HUES48 (cell line): ENCODE data around the gene TNK2.
"Not testable (repeated sequence)": the region's sequence is repeated elsewhere in the genome, so short reads cannot be mapped to it uniquely, and the experiment has no call there.

ENCODE experiments used
- H3K27ac ChIP-seq: one replicate; pipeline ENCODE4 v1.7.0; 2013; ENCODE audit warnings: low read depth, low read length, inconsistent platforms
- H3K27me3 ChIP-seq: 2 replicates; pipeline ENCODE4 v1.6.1; 2013; ENCODE audit warnings: mild to moderate bottlenecking, low read length; ENCODE audit not compliant: control insufficient read depth, insufficient read depth
- H3K36me3 ChIP-seq: 2 replicates; pipeline ENCODE4 v1.6.1; 2013; ENCODE audit warnings: low read length; ENCODE audit not compliant: control insufficient read depth, insufficient read depth
- H3K4me1 ChIP-seq: 2 replicates; pipeline ENCODE4 v1.6.1; 2013; ENCODE audit warnings: mild to moderate bottlenecking, low read length; ENCODE audit not compliant: control insufficient read depth, insufficient read depth
- H3K4me3 ChIP-seq: 2 replicates; pipeline ENCODE4 v1.5.1; 2013; ENCODE audit warnings: mild to moderate bottlenecking, low read depth, low read length
- H3K9ac ChIP-seq: 2 replicates; pipeline ENCODE4 v1.6.1; 2013; ENCODE audit warnings: mild to moderate bottlenecking, low read depth, low read length, moderate library complexity
- H3K9me3 ChIP-seq: 2 replicates; pipeline ENCODE4 v1.6.1; 2013; ENCODE audit warnings: low read length; ENCODE audit not compliant: control insufficient read depth, insufficient read depth

The TNK2 gene

DNA sequence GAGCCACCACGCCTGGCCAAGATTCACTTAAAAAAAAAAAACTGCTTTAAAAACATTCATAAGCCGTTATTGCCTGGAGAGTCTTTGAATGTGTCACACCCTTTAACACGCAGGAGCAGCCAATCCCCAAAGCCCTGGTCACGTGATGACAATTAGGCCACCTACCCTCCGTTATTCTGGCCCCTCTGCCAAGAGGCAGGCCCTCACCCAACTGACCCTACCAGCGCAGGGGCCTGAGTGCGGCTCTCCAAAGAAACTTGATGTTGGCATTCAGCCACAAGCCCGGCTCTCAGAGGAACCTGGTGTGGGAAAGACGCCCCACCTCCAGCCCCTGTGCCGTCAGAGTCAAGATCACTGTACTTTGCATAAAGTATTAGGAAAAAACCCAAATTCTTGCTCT, 85.1 kb downstream of the TNK2 start:
- Histone ChIP-seq H3K27me3 (no peaks in the 10 kb centered on the region), H3K9ac (no peak overlapping the region), H3K36me3 (no peaks in the 10 kb centered on the region), H3K9me3 (no peaks in the 10 kb centered on the region), H3K4me1 (no peaks in the 10 kb centered on the region), H3K4me3 (no peak overlapping the region), H3K27ac (no peak overlapping the region)

DNA sequence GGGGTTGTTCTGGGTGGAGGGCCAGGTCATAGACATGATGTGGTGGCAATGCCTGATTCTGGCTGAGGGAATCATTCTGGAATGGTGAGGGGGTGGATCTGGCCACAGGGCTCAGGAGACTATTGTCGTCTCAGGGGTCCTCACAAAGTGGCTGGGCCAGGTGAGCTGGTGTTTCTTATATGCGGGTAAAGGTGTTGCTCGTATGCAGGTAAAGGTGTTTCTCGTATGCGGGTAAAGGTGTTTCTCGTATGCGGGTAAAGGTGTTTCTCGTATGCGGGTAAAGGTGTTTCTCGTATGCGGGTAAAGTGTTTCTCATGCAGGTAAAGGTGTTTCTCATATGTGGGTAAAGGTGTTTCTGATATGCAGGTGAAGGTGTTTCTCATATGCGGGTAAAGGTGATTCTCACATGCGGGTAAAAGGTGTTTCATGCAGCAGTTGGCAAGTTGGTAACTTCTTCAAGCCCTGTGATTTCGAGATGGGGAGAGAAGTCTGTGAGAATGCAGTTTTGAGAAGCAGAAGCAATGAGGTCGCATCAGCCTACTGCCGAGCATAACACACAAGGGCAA, 86.1 kb downstream of the TNK2 start:
- Histone ChIP-seq H3K4me1 (no peaks in the 10 kb centered on the region), H3K9ac (no peak overlapping the region), H3K27ac (no peak overlapping the region), H3K9me3 (no peaks in the 10 kb centered on the region), H3K4me3 (no peak overlapping the region), H3K27me3 (no peaks in the 10 kb centered on the region), H3K36me3 (no peaks in the 10 kb centered on the region)

DNA sequence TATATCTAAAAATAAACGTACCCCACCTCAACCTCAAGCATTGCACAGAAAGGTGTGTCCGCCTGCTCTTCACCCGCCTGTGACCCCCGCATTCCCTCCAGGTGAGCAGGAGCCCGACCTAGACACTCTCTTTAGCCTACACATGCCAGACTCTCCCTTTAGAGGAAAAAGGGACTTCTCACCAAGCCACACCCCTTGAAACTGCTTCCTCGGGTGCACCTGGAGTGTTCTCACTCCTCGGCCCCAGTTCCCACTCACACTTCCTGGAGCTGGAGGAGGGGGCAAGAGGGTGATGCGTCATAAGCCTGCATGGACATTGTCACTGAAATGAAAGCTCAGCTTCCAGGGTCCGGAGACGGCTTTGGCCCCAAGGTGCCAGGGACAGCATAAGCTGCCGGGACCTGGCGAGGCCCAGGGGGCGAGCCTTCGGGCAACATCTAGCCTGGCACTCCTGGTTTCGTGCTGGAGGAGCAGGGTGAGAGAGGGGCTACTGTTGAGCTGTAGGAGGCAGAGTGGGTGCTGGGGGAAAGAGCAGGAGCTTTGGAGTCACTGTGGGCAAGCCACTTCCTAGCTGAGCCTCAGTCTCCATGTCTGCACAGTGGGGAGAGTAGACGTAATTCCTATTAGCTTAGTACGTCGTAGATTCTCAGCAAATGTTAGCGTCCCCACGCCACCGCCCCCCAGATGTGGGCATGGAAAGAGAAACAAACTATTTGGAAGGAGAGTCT, 86.8 kb downstream of the TNK2 start:
- Histone ChIP-seq H3K4me1 (no peaks in the 10 kb centered on the region), H3K4me3 (no peak overlapping the region)

DNA sequence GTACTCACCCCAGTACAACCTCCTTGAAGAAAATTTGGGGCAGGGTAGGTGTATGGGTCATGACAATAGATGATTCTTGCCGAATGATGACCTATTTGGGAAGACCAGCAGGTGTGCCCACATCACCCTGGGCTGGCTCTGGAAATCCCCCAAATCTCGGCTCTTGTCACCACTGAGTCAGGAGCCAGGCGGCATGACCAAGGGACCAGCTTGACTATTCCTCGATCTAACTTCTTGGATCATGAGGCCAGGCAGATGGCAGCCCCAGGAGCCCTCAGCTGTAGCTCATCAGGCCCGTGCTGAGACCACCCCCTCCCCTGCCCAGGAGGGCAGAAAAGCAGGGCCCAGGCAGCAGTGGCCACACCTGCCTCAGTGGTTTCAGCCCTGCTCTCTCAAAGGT, 87.5 kb downstream of the TNK2 start:
- H3K27me3 ChIP-seq, result no peaks in the 10 kb centered on the region
- no peaks in the 10 kb centered on the region for H3K4me1 ChIP-seq
- no peak overlapping the region for H3K9ac ChIP-seq
- no peak overlapping the region for H3K27ac ChIP-seq
- H3K4me3 ChIP-seq, result no peak overlapping the region
- H3K9me3 ChIP-seq, result no peaks in the 10 kb centered on the region
- no peaks in the 10 kb centered on the region for H3K36me3 ChIP-seq

More for the DNA sequence above, 86.8 kb downstream of the TNK2 start:
- no peaks in the 10 kb centered on the region for H3K27me3 ChIP-seq
- no peak overlapping the region for H3K9ac ChIP-seq
- no peaks in the 10 kb centered on the region for H3K36me3 ChIP-seq
- H3K9me3 ChIP-seq, result no peaks in the 10 kb centered on the region
- no peak overlapping the region for H3K27ac ChIP-seq

DNA sequence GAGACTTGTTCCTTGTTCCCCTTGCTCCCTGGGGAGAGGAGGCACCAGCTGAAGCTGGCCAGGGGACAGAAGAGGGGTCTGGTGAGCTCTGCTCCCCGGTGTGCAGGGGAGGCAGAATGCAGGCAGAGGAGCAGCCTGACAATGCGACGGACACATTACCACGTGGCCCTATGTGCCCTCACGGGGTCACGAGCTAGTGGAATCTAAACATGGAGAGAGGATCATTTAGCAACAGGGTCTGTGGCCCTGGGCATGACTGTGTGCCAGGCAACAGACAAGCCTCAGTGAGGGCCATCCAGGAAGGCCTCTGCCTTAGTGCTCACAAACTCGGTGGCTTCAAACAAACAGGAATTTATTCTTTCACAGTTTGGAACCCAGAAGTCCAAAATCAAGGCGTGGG, 88.2 kb downstream of the TNK2 start:
- no peaks in the 10 kb centered on the region for H3K9me3 ChIP-seq
- no peak overlapping the region for H3K27ac ChIP-seq
- H3K4me1 ChIP-seq, result no peaks in the 10 kb centered on the region
- H3K36me3 ChIP-seq, result no peaks in the 10 kb centered on the region
- no peak overlapping the region for H3K9ac ChIP-seq
- H3K27me3 ChIP-seq, result no peaks in the 10 kb centered on the region
- H3K4me3 ChIP-seq, result no peak overlapping the region

DNA sequence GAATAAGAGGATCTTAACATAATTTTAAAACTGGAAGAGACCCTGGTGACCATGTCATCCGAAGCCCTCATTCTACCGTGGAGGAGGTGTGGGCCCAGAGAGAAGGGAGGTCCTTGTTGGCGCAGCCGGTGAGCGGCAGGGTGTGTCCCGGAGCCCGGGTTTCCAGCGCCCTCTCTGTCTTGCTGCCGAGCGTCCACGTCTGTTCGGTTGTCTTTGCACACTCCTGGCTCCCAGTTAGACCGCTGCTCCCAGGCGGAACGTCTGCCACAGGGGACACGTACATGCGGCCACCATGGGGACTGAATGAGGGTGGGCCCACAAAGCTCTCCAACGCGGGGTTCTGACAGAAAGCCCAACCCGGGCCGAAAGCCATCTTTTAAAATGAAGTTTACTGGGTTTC, 90.0 kb downstream of the TNK2 start:
- H3K4me1 ChIP-seq, result no peaks in the 10 kb centered on the region
- no peak overlapping the region for H3K9ac ChIP-seq
- H3K9me3 ChIP-seq, result no peaks in the 10 kb centered on the region
- H3K27me3 ChIP-seq, result no peaks in the 10 kb centered on the region
- no peaks in the 10 kb centered on the region for H3K36me3 ChIP-seq
- no peak overlapping the region for H3K27ac ChIP-seq
- H3K4me3 ChIP-seq, result no peak overlapping the region

DNA sequence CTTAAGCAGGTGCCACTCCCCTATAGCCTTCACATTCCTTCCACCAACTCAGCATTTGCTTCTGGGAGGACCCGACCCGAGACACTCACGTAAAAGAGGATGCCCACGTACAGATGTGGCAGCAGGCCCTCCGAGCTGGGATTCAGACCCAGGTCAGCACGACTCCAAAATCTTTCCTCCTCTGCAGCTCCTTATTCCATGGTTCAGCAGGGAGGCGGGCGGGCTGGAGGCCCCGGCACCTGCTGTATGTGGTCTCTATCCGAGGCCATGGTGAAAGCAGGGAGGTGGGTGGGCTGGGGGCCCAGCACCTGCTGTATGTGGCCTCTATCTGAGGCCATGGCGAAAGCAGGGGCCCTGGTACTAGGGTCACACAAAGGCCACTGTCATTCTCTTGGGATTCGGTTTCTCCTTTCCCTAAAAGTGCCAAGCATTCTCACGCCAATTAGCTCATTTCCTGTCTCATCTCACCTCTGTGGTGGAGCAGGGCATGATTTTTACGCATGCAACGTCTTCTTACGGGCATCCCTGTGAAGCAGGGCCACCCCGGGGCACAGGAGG, 90.7 kb downstream of the TNK2 start:
- Histone ChIP-seq H3K9ac (no peak overlapping the region), H3K27me3 (no peaks in the 10 kb centered on the region), H3K27ac (no peak overlapping the region)

DNA sequence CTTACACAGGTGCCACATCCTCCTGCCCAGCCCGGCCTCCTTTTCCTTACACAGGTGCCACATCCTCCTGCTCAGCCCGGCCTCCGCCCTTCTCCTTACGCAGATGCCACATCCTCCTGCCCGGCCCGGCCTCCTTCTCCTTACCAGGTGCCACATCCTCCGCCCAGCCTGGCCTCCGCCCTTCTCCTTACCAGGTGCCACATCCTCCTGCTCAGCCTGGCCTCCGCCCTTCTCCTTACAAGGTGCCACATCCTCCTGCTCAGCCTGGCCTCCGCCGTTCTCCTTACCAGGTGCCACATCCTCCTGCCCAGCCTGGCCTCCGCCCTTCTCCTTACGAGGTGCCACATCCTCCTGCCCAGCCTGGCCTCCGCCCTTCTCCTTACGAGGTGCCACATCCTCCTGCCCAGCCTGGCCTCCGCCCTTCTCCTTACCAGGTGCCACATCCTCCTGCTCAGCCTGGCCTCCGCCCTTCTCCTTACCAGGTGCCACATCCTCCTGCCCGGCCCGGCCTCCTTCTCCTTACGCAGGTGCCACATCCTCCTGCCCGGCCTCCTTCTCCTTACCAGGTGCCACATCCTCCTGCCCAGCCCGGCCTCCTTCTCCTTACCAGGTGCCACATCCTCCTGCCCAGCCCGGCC, 92.0 kb downstream of the TNK2 start:
- H3K27me3 ChIP-seq, H3K4me1 ChIP-seq, H3K9ac ChIP-seq, H3K4me3 ChIP-seq, H3K27ac ChIP-seq, H3K36me3 ChIP-seq, H3K9me3 ChIP-seq: not testable (repeated sequence)

More for the DNA sequence above, 90.7 kb downstream of the TNK2 start:
- no peak overlapping the region for H3K4me3 ChIP-seq
- no peaks in the 10 kb centered on the region for H3K36me3 ChIP-seq
- H3K4me1 ChIP-seq, result no peaks in the 10 kb centered on the region
- H3K9me3 ChIP-seq, result no peaks in the 10 kb centered on the region

DNA sequence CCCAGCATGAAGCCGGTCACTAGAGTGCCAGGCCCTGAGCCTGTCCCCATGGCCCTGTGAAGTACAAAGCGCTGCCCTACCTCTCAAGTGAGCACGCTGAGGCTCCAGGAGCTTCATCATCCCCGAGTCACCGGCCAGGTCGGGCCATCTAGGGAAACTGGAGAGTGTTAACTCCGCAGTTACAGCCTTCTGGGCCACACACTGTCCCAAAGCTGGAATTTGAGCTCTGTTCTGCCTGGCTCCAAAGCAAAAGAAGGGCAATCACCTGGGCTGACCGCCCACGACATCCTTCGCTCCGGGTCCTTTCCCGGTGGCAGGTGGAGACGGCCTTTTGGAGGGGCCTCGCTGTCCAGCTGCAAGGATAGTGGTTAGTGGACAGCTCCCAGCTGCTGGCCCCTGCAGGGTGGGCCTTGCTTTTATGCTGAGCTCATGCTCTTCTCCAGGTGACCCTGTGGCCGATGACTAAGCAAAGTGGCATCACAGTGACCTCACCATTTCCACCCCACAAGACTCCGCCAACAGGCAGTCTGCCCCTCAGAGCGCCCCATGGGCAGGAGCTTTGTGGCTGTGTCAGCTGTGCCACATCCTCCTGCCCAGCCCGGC, 93.1 kb downstream of the TNK2 start:
- no peaks in the 10 kb centered on the region for H3K27me3 ChIP-seq
- no peak overlapping the region for H3K27ac ChIP-seq
- H3K9ac ChIP-seq, result no peak overlapping the region
- H3K36me3 ChIP-seq, result no peaks in the 10 kb centered on the region
- no peaks in the 10 kb centered on the region for H3K9me3 ChIP-seq
- H3K4me3 ChIP-seq, result no peak overlapping the region
- H3K4me1 ChIP-seq, result peaks cover 11% of the 10 kb centered on the region; the same call in 1 of the 2 replicates

DNA sequence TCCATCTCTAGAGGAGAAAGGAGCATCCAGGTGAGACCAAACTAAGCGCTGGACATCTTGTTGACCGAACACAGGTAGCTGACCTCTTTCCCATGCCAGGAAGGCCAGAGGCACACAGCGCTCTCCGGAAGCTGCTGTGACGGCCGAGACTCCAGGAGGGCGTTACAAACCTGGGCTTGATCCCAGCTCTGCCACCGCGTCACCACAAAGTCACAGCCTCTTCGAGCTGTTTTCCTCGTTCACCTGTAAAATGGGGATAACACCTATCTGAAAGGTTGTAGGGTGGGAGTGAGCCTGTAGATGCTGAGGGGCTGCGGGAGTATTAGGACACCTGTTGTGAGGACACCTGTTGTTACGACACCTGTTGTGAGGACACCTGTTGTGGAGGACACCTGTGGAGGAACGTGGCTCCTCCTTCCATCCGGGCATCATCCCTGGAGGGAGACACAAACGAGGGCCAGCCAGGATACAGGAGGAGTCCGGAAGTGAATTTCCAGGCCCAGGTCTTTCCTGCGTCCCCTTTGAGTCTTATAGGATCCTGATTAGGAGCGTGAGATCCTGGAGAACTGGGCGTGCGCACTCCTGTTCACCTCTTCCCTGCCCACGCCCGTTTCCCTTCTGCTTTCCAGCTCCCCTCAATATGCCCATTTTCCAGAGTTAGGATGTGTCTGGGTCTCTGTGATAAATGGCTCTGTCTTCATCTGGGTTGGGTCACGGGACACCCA, 94.3 kb downstream of the TNK2 start:
- Histone ChIP-seq H3K36me3 (no peaks in the 10 kb centered on the region), H3K27me3 (no peaks in the 10 kb centered on the region), H3K9ac (no peak overlapping the region), H3K9me3 (no peaks in the 10 kb centered on the region), H3K27ac (no peak overlapping the region), H3K4me1 (peaks cover 12% of the 10 kb centered on the region; the same call in 1 of the 2 replicates), H3K4me3 (no peak overlapping the region)
